ENCODE measurements around the gene DEFB110.

- no peak for TF ChIP-seq CTCF (IDR thresholded peaks at IDR 0.05)
- TF ChIP-seq POLR2A (IDR thresholded peaks at IDR 0.05) = no peak
- no peak for TF ChIP-seq EP300 (IDR thresholded peaks at IDR 0.05; ENCODE audit: low read depth)
These were observed 32.9 kb downstream of the DEFB110 start for GRCh38 chr6:49988900-49989299.
